Islet precursor cell (in vitro differentiated cells): Measurements from ENCODE around the gene PRSS3.
A peak's percentile ranks its signal among the peaks of the same experiment; 100 is the strongest.
"Not testable (repeated sequence)": the region's sequence is repeated elsewhere in the genome, so short reads cannot be mapped to it uniquely, and the experiment has no call there.

ENCODE experiments used
- DNase-seq: peaks from one replicate; pipeline ENCODE4 v3.0.0-alpha.2; 2018

Gene PRSS3

DNA sequence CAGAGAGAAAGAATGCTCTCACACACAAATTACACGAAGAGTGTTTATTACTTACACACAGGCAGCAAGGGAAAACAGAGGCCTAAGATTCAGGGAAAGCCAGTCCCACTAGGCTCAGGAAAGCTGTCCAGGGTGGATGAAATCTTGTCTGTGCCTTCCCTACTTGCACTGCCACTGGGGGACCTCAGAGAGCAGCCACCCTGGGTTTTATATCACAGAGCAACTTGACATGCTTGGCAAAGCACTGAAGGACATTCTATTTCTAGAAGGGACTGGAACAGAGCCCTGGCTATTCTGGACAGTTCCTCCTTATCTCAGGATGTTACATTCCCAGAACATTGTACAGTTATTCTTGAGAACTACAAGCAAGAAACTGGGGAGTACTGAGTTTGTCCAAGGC, 7.5 kb upstream of the PRSS3 start:
- no peak for DNase-seq

DNA sequence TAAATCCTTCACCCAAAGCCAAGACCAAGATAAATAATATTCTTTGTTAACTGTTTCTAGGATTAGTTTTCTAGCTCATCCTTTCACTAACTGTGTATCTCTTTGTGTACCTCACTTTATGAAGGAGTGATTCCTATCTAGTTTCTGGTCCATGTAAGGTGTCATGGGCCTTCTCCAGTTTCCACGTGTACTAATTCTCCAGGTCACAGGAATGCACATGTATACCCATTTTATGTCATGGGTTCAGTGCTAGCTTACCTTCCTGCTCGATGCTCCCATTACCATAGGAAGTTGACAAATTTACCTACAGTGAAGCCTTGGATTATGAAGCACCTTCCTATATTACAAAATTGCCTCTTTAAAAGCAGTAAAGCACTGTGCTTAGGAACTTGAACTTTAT, 5.9 kb upstream of the PRSS3 start:
- not testable (repeated sequence) for DNase-seq

DNA sequence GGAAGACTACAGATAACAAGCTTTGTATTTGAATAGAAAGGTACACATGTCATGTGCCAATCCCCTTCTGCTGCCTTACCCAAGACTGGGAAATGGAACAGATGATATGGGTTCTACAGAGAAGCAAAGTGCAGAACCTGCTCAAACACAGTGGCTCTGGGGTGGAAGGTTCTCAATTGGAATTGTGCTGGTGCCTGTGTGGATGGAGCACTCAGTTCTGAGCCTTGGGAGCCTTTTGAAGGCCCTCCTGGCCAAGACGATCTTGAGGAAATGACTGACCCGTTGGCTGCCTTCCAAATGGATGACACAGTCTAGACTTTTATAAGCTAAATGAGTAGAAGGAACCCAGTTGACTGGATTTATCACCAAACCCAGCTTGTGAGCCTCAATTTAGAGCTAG, 4.2 kb upstream of the PRSS3 start:
- DNase-seq, result no peak

DNA sequence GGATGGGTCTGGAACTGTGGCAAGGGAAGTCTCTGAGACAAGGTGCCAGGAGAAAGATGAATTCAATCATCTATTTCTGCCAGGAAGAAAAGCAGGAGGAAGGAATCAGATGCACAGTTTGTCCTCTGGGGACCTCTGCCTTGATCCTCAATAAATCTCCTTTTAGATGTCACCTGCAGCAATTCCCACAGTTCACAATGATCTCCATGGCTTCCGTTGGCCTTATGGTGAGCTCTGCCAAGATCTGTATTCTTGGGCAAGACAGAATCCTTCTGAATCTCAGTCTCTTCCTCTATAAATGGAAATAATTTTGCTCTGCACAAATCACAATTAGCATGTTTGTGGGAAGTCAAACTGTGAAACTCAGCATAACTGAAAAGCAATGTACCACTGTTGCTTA, 1.9 kb upstream of the PRSS3 start:
- not testable (repeated sequence) for DNase-seq

DNA sequence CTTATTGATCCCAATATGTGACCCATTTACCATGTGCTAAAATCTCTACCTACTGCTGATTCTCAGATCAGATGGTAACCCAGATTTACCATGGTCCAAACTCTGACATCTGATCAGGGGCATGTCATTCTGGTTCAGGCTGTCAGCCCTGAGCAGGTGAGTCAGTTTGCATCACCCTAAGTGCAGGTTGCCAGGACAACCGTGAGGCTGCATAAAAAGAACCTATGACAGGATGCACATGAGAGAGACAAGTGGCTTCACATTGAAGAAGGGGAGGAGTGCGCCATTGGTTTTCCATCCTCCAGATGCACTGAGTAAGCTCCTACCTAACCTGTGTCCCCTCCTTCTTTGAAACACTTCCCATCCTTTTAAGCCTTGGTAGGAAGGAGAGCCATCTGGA, 801 bp upstream of the PRSS3 start:
- no peak for DNase-seq

DNA sequence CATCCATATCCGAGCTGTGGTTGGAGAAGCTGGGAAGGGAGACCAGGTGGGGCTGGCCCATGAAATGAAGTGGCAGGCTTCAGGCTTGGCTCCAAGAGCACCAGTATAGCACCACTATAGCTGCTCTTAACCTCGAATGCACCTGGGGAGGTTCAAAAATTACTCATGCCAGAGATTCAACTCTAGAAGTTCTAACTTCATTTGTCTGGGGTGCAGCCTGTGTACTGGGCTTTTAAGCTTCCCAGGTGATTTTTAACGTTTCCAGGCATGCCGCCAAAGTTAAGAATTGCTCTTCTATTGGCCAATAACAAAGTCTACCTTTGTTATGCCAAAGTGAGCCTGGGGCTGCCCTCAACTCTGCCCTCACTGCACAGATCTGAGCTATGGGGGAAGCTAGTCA, 458 bp downstream of the PRSS3 start:
- no peak for DNase-seq

DNA sequence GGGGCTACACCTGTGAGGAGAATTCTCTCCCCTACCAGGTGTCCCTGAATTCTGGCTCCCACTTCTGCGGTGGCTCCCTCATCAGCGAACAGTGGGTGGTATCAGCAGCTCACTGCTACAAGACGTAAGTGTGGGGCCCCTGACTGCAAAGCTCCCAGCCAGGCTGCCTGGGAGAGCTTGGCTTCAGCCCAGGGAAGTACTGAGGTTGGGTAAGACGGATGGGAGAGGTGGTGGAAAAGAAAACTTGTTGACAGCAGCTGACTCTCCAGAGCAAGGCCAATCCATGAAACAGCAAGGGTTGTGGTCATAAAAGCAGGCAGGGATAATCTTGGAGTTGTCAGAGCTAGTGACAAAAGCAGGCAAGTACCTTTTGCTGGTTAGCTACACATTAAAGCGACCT, 1.3 kb downstream of the PRSS3 start:
- not testable (repeated sequence) for DNase-seq

DNA sequence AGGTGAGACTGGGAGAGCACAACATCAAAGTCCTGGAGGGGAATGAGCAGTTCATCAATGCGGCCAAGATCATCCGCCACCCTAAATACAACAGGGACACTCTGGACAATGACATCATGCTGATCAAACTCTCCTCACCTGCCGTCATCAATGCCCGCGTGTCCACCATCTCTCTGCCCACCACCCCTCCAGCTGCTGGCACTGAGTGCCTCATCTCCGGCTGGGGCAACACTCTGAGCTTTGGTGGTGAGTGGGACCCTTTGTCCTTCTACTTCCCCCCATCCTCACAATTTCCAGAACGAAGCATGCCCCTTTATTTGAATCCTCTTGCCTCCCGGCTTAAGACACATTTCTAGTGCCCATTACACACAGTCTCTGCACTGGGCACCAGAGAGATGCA, 2.5 kb downstream of the PRSS3 start:
- no peak for DNase-seq

DNA sequence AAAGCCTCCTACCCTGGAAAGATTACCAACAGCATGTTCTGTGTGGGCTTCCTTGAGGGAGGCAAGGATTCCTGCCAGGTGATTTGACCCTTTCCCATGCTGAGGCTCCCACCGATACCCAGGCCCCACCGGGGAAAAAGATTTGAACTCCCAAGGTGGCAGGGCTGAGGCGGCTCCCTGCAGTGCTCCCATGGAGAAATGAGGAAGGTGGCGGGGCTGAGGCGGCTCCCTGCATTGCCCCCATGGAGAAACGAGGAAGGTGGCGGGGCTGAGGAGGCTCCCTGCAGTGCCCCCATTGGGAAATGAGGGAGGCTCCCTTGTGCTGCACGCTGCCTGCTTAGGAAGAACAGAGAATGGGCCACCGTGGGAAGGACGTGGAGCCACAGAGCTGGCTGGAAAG, 3.2 kb downstream of the PRSS3 start:
- no peak for DNase-seq

DNA sequence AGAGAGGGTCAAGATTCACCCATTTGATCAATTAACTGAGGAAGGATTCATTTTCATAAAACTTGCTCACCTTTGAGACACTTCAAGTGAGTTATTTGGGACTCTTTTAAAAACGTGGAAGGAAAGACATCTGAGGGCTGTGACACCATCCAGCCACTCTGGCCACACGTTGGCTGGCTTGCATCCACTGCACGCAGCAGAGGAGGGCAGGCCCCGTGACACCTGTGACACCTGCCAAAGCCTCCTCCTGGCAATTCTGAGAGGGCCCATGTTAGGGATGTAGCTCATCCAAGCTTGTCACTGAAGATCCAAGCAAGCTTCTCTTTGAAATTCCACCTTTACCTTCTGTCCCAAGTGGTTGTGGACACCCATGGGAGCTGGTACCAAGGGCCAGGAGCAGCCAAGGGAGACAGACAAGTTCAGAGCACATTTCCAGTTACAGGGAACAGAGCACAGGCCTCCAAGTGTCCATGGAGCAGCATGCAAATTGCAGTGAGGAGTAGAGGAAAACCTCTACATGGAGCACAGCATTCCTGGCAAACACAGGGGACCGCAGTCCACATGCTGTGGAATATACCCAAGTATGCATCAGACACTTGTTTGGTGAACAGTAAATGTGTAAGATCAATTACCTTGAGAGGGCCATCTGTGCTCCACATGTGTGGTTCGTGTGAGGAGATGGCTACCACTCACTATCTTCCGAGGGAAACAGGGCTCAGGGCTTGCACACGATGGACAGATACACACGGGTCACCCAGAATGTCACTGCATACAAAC, 4.8 kb downstream of the PRSS3 start:
- DNase-seq, result no peak

DNA sequence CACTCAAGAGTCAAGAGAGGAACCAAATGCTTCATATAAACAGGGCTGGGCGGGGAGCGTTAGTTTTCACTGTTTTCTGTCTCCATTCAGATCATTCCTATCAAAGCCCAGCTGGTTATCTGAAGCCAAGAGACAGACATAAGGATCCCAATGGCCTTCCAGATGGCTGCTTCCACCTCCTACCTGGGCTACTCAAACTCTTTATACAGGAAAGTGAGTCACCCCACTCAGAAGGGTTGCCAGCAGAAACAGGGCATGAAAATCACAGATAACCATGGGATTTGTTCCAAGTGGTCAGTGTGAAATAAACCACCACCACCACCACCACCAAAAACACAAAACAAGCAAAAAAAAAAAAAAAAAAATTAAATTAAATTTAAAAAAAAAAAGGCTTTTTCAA, 5.5 kb downstream of the PRSS3 start:
- DNase-seq, result no peak

DNA sequence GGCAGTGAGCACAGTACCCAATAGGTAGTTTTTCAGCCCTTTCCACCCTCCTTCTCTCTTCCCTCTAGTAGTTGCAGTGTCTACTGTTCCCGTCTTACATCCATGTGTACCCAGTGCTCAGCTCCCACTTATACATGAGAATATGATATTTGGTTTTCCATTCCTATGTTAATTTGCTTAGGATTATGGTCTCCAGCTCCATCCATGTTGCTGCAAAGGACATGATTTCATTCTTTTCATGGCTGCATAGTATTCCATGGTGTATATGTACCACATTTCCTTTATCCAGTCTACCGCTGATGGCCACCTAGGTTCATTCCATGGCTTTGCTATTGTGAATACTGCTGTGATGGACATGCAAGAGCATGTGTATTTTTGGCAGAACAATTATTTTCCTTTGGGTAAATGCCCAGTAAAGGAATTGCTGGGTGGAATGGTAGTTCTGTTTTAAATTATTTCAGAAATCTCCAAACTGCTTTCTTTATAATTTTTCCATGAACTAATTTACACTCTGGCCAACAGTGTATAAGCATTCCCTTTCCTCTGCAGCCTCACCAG, 6.7 kb downstream of the PRSS3 start:
- DNase-seq, result not testable (repeated sequence)

DNA sequence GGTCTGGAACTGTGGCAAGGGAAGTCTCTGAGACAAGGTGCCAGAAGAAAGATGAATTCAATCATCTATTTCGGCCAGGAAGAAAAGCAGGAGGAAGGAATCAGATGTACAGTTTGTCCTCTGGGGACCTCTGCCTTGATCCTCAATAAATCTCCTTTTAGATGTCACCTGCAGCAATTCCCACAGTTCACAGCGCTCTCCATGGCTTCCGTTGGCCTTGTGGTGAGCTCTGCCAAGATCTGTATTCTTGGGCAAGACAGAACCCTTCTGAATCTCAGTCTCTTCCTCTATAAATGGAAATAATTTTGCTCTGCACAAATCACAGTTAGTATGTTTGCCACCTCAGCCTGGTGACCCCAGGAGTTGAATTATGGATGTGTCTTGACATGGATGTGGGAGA, 8.8 kb downstream of the PRSS3 start:
- not testable (repeated sequence) for DNase-seq

DNA sequence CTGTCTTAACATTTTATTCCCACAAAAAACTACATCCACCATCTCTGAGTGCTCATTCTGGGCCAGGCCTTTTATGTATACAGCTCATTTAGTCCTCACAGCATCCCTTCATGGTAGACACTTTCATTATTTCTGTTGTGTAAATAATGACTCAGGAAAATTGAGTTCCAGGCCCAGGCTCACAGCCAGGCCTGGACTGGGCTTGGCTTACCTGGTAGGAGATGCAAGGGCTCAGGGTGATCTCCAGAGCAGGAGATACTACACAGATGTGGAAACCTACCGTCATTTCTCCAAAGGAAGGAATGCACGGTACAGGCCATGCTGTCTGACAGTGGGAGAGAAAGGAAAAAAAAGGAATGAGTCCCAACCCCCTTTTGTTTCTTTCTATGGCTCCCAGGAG, 11.8 kb downstream of the PRSS3 start:
- not testable (repeated sequence) for DNase-seq

DNA sequence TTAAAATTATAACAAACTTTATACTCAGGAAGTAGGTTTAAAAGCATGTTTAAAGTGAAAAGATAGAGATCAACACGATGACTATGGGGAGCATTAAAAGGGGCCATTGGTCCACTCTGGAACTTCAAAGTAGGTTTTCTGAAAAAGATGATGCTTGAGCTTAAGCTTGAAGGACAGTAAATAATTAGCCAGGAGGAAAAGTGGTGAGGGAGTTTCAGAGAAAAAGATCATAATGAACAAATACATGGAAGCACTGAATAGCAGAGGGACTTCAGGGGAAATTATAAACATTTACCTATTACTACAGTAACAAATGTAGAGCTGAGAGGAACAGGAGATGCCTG, 13.6 kb downstream of the PRSS3 start:
- not testable (repeated sequence) for DNase-seq

DNA sequence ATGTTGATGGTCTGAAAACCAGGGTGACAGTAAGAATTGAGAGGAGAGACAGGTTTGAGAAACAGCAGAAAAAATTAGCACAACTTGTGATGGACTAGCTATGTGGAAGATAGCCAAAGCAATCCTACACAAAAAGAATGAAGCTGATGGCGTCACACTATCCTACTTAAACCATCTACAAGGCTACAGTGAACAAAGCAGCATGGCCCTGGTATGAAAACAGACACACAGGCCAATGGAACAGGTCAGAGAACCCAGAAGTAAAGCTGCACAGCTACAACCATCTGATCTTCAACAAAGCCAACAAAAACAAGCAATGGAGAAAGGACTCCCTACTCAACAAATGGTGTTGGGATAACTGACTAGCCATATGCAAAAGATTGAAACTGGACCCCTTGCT, 14.1 kb downstream of the PRSS3 start:
- no peak for DNase-seq

DNA sequence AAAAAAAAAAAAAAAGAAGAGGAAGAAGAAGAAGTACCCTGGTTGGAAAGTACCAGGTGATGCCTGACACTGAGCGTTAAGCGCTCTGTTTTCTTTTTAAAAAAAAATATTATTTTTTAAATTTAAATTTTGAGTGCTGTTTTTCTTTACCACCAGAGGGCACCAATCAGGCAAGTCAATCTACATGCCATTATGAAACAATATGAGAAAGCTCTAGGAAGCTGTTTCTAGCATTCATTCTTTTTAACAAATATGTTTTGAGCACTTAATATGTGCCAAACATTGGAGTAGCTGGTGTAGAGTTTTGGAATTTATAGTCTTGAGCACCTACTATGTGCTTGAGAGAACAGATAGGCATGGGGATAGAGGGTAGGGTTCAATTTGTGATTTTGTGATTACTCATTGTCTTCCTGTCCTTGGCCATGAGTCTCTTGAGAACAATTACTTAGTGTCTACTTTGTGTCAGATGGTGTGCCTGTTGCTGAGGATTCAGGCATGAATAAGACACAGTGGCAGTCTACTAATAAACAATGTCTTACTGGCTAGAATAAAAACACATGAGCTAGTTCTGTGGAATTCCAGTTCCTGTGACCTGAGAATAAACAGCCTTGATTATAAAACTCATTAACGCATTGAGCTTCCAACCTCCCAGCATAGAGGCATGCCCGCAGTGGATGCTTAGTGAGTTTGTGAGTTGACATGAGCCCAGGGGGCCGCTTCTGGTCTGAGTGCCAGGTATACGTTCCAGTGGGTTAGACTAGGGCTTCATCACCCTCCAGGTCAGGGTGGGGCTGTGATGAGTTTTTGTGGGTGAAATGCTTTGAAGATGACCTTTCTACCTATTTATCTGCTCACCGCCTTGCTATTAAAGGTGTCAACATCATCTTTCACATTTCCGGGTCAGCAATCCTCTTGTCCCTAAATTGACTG, 18.6 kb downstream of the PRSS3 start:
- no peak for DNase-seq

DNA sequence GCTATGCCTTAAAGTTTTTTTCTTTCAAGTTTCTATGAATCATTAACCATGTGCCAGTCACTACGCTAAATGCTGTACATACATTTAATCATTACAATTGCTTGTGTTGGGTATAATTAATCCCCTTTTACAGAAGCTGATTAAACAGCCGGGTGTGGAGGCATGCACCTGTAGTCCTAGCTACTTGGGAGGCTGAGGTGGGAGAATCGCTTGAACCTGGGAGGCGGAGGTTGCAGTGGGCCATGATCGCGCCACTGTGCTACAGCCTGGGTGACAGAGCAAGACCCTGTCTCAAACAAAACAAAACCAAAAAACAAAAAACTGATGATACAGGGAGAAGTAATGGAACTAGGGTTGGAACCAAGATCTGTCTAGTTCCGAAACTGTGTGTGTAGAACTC, 20.4 kb downstream of the PRSS3 start:
- no peak for DNase-seq

DNA sequence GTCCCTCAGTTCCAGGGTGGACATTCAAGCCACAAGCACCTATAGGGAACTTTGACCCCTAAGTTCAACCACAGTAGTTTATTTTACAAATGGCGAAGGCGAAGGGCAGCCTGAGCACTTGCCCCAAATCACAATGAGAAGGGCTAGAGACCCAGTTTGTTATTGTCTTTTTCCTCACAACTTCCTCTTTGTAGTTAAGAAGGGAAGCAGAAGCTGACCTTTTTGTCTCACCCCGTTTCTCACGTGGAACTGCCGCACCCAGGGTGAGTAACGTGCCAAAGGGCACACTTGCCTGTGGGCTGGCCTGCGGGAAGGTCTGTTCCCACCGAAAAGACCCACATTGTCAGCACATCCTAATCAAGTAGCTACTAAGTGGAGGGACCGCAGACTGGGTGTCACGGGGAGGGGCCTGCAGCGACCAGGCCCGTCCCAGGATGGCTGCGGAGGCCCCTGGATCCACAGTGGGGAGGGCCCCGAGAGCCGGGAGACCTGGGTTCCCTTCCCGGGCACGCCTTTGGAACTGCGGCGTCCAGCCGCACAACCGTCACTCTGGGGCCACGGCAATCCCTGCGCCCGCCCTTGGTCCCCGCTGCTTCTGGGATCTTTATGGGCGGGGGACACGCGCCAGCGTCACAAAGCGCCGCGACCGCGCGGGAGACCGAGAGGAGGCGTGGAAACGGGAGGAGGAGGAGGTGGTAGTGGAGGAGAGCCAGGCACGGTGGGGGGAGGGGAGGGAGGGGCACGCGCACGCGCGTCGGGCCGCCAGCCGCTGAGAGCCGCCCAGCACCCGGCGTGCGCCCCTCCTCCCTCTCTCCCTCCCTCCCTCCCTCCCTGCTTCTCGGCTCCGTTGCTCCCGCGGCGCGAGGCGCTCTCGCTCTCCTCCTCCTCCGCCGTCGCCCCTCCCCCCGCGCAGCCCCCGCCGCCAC, 21.2 kb downstream of the PRSS3 start, which contains the start of gene UBE2R2:
Gene UBE2R2, plus strand, starts transcription at position 834 of the 926 bp plus-strand sequence. CDS start 598 bp downstream, outside the sequence.
- peak; percentile 96 for DNase-seq

DNA sequence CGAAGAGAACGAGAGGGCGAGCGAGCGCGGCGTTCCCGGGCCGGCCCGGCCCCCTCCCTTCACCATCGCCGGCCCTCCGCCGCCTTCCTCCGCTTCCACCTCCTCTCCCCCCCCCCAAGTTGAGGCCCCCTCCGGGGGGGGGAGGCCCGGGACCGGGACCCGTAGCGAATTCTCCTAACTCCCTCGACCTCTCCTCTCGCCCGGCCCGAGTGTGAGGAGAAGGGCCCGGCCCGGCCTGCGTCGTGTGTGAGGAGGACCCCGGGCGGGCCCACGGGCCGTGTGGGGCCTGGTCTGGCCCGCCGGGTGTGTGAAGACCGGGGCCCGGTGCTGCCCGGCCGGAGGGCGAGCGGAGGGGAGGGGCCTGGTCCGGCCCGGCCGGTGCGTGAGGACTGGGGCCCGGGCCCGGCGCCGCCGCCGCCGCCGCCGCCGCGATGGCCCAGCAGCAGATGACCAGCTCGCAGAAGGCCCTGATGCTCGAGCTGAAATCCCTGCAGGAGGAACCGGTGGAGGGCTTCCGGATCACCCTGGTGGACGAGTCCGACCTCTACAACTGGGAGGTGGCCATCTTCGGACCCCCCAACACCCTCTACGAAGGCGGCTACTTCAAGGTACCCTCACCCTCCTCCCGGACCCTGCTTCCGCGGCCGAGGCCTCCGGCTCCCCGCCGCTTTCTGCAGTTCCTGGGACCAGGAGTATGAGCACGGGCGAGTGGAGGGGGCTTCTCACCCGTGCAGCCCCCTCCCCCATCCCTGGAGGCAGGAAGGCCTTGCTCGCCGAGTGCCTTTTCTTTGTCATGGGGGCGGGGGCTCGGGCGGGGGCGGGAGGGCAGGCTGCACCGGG, 22.2 kb downstream of the PRSS3 start:
- peak; percentile 92 for DNase-seq

DNA sequence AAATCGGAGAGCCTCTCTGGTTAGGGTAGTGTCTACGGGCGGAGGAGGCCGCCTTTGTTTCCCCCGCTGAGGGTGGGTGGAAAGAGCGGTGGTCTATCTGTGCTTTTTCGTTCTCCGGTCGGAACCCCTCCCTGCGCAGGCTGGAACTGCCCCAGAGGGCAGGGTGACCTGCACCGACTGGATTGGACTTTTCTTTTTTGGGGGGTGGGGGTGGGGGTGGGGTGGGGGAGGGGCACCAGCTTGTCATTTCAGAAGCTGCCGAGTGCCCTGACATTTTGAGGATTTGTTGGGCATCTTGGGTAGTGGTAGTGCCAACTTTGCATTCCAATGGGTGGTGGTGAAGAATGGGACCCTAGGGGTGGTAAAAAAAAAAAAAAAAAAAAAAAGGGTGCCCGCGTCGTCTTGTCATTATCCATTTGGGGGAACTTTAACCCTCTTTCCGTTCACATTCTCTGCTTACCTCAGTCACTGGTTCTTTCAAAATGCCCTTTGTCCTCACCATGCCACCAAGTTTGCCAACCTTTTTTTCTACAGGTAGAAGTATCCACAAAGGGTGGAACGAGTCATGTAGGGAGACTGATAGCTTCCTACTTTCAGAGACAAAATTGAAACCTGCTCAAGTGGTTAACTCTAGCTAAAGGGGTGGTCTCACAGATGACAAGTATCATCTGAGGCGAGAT, 22.9 kb downstream of the PRSS3 start:
- DNase-seq, result no peak
